Activated CD4-positive, alpha-beta T cell treated with anti-CD3 and anti-CD28 coated beads for 36 hours (primary cell): ENCODE measurements around the gene MEI1. TPM values are rescaled to one million over a fixed set of nuclear protein-coding genes. Genes with fewer than 3 reads are reported as not detected.
"Not testable (repeated sequence)": the region's sequence is repeated elsewhere in the genome, so short reads cannot be mapped to it uniquely, and the experiment has no call there.

Source experiments
- ATAC-seq: fragments of 200-7000 bp; cut with Tn5 transposase; one replicate; pipeline ENCODE4 v1.10.0; 2021; ENCODE audit warnings: mild to moderate bottlenecking, moderate library complexity
- CTCF ChIA-PET: fragments of 350-600 bp; sonication (Branson Sonifier 250); formaldehyde crosslinking; loops from one replicate; lab custom pipeline; 2021; ENCODE audit warnings: antibody characterized with exemption; lab: Charles Lee
- POLR2A ChIA-PET: fragments of 350-600 bp; sonication (Branson Sonifier 250); formaldehyde crosslinking; loops from one replicate; lab custom pipeline; 2021; ENCODE audit warnings: antibody characterized with exemption, inconsistent platforms; lab: Charles Lee
- DNase-seq: peaks from one replicate; pipeline ENCODE4 v3.0.0-alpha.2; 2020
- H3K27ac Mint-ChIP-seq: one replicate; pipeline ENCODE4 v1.8.0; 2021; ENCODE audit warnings: mixed read lengths
- H3K27me3 Mint-ChIP-seq: one replicate; pipeline ENCODE4 v1.8.0; 2021; ENCODE audit warnings: mixed read lengths
- H3K36me3 Mint-ChIP-seq: one replicate; pipeline ENCODE4 v1.8.0; 2021; ENCODE audit warnings: low read depth, mixed read lengths
- H3K4me1 Mint-ChIP-seq: one replicate; pipeline ENCODE4 v1.8.0; 2021; ENCODE audit warnings: mixed read lengths
- H3K4me3 Mint-ChIP-seq: one replicate; pipeline ENCODE4 v1.8.0; 2021; ENCODE audit warnings: mild to moderate bottlenecking, moderate library complexity, mixed read lengths
- H3K9me3 Mint-ChIP-seq: one replicate; pipeline ENCODE4 v1.8.0; 2021; ENCODE audit warnings: low read depth, mixed read lengths
- intact Hi-C, 2 experiments: fragments of 100-400 bp; cut with DNase I in 1 of 2; cut with micrococcal nuclease in 1 of 2; formaldehyde crosslinking; loops; one replicate each; pipeline versions ENCODE4 v1.14.2 to v1.15.1; 2022 to 2024; cut with DNase I, micrococcal nuclease
- total RNA-seq, 2 experiments: library from RNA; stranded (reverse); gene quantifications; one replicate each; pipeline ENCODE4 v1.2.3, GENCODE V29; 2021

Gene MEI1
- total RNA-seq, 2 experiments from 2014 or later: 31.5 to 36.8 TPM

GRCh38 chr22:41696703-41697102 lies 2.6 kb upstream of the MEI1 start:
- CTCF ChIA-PET: interaction anchor here (0.6 to 3.9 kb wide), 44 partner anchors 9 to 759 kb away, joined by 3 to 39 read pairs (median 4); partner anchors contain the start of genes CCDC134, CENPM, NAGA and SNU13
- ATAC-seq: no peak
- Mint-ChIP-seq H3K4me1 (peaks cover 11% of the 10 kb centered on the region), H3K9me3 (no peaks in the 10 kb centered on the region), H3K36me3 (no peaks in the 10 kb centered on the region), H3K4me3 (no peak overlapping the region), H3K27me3 (no peaks in the 10 kb centered on the region), H3K27ac (peak overlapping the region; percentile 77)
- DNase-seq: peak; percentile 13
- POLR2A ChIA-PET: interaction anchor here (0.6 to 1.1 kb wide), 3 partner anchors 109 to 166 kb away, joined by 3 to 4 read pairs (median 3); no protein-coding TSS in a partner anchor
- intact Hi-C loops: loop anchor here (1.0 to 5.0 kb wide), 7 partner anchors 85 to 261 kb away; partner anchors contain the start of gene CCDC134 (in 1 of the 2)

GRCh38 chr22:41697126-41697775 lies 2.1 kb upstream of the MEI1 start:
- Mint-ChIP-seq H3K27ac (peak overlapping the region; percentile 77), H3K36me3 (no peaks in the 10 kb centered on the region), H3K4me3 (no peak overlapping the region), H3K27me3 (no peaks in the 10 kb centered on the region), H3K9me3 (no peaks in the 10 kb centered on the region), H3K4me1 (peaks cover 11% of the 10 kb centered on the region)
- ChIA-PET CTCF (interaction anchor here (0.5 to 3.9 kb wide), 62 partner anchors 10 to 758 kb away, joined by 3 to 39 read pairs (median 4); partner anchors contain the start of genes CCDC134, CENPM, NAGA and SNU13), POLR2A (interaction anchor here (0.6 to 1.3 kb wide), 8 partner anchors 9 to 270 kb away, joined by 3 to 8 read pairs (median 4); partner anchors contain the start of genes CCDC134, CENPM and SNU13)
- intact Hi-C loops: loop anchor here (1.0 to 5.0 kb wide), 7 partner anchors 84 to 260 kb away; partner anchors contain the start of gene CCDC134 (in 1 of the 2)
- DNase-seq (peak; percentile 96), ATAC-seq (peak; percentile 79)

- POLR2A ChIA-PET: no interaction called here
These were observed 733 bp downstream of the MEI1 start for GRCh38 chr22:41700108-41700364.

GRCh38 chr22:41702763-41703162 lies 3.5 kb downstream of the MEI1 start:
- H3K4me3 Mint-ChIP-seq: no peak overlapping the region
- no peak for ATAC-seq
- H3K27me3 Mint-ChIP-seq: no peaks in the 10 kb centered on the region
- intact Hi-C loops: no loop called here
- DNase-seq: no peak
- no peak overlapping the region for H3K27ac Mint-ChIP-seq
- ChIA-PET POLR2A (interaction anchor here (0.7 kb wide), 1 partner anchor 639 kb away, joined by 3 read pairs; no protein-coding TSS in a partner anchor), CTCF (interaction anchor here (0.6 kb wide), 1 partner anchor 26 kb away, joined by 3 read pairs; no protein-coding TSS in a partner anchor)
- no peaks in the 10 kb centered on the region for H3K9me3 Mint-ChIP-seq
- H3K4me1 Mint-ChIP-seq: peaks cover 3% of the 10 kb centered on the region
- H3K36me3 Mint-ChIP-seq: no peaks in the 10 kb centered on the region

More at GRCh38 chr22:41700108-41700364, 733 bp downstream of the MEI1 start:
- Mint-ChIP-seq H3K4me1 (peaks cover 11% of the 10 kb centered on the region), H3K36me3 (no peaks in the 10 kb centered on the region), H3K4me3 (no peak overlapping the region), H3K9me3 (no peaks in the 10 kb centered on the region), H3K27me3 (no peaks in the 10 kb centered on the region), H3K27ac (no peak overlapping the region)
- ATAC-seq: no peak
- no peak for DNase-seq
- CTCF ChIA-PET: interaction anchor here (0.6 to 3.9 kb wide), 2 partner anchors 167 to 240 kb away, joined by 3 to 30 read pairs; no protein-coding TSS in a partner anchor
- intact Hi-C loops: no loop called here

GRCh38 chr22:41709341-41709740 lies 10.0 kb downstream of the MEI1 start:
- CTCF ChIA-PET: no interaction called here
- POLR2A ChIA-PET: no interaction called here
- H3K9me3 Mint-ChIP-seq: no peaks in the 10 kb centered on the region

GRCh38 chr22:41713004-41713403 lies 13.7 kb downstream of the MEI1 start:
- CTCF ChIA-PET: interaction anchor here (2.3 to 4.3 kb wide), 2 partner anchors 15 to 34 kb away, joined by 10 to 31 read pairs; partner anchors contain the start of gene MEI1
- POLR2A ChIA-PET: no interaction called here
- no peaks in the 10 kb centered on the region for H3K9me3 Mint-ChIP-seq
- no peaks in the 10 kb centered on the region for H3K27me3 Mint-ChIP-seq
- ATAC-seq: no peak
- no peak overlapping the region for H3K27ac Mint-ChIP-seq
- H3K4me3 Mint-ChIP-seq: no peak overlapping the region
- no peaks in the 10 kb centered on the region for H3K36me3 Mint-ChIP-seq
- H3K4me1 Mint-ChIP-seq: no peaks in the 10 kb centered on the region
- DNase-seq: no peak
- intact Hi-C loops: no loop called here

More at GRCh38 chr22:41709341-41709740, 10.0 kb downstream of the MEI1 start:
- H3K27ac Mint-ChIP-seq: no peak overlapping the region
- intact Hi-C loops: no loop called here
- H3K36me3 Mint-ChIP-seq: no peaks in the 10 kb centered on the region
- H3K4me3 Mint-ChIP-seq: no peak overlapping the region
- ATAC-seq: no peak
- DNase-seq: no peak
- no peaks in the 10 kb centered on the region for H3K4me1 Mint-ChIP-seq
- no peaks in the 10 kb centered on the region for H3K27me3 Mint-ChIP-seq

- no peaks in the 10 kb centered on the region for H3K36me3 Mint-ChIP-seq
- ATAC-seq: no peak
- CTCF ChIA-PET: no interaction called here
- POLR2A ChIA-PET: no interaction called here
- H3K9me3 Mint-ChIP-seq: no peaks in the 10 kb centered on the region
- DNase-seq: no peak
- no peaks in the 10 kb centered on the region for H3K4me1 Mint-ChIP-seq
- no peaks in the 10 kb centered on the region for H3K27me3 Mint-ChIP-seq
- no peak overlapping the region for H3K4me3 Mint-ChIP-seq
- intact Hi-C loops: no loop called here
- H3K27ac Mint-ChIP-seq: no peak overlapping the region
These were observed 23.2 kb downstream of the MEI1 start for GRCh38 chr22:41722496-41722895.

GRCh38 chr22:41725510-41726110 lies 26.3 kb downstream of the MEI1 start:
- H3K9me3 Mint-ChIP-seq: no peaks in the 10 kb centered on the region
- intact Hi-C loops: no loop called here
- ChIA-PET POLR2A (interaction anchor here (0.5 kb wide), 1 partner anchor 37 kb away, joined by 4 read pairs; no protein-coding TSS in a partner anchor), CTCF (interaction anchor here (0.5 to 2.0 kb wide), 6 partner anchors 10 to 364 kb away, joined by 3 to 6 read pairs (median 6); no protein-coding TSS in a partner anchor)
- no peaks in the 10 kb centered on the region for H3K4me1 Mint-ChIP-seq
- H3K27ac Mint-ChIP-seq: no peak overlapping the region
- H3K36me3 Mint-ChIP-seq: no peaks in the 10 kb centered on the region
- ATAC-seq (no peak), DNase-seq (no peak)
- H3K27me3 Mint-ChIP-seq: no peaks in the 10 kb centered on the region
- no peak overlapping the region for H3K4me3 Mint-ChIP-seq

GRCh38 chr22:41731609-41732008 lies 32.3 kb downstream of the MEI1 start:
- Mint-ChIP-seq H3K36me3 (no peaks in the 10 kb centered on the region), H3K27me3 (no peaks in the 10 kb centered on the region), H3K4me3 (no peak overlapping the region), H3K4me1 (no peaks in the 10 kb centered on the region), H3K27ac (no peak overlapping the region), H3K9me3 (no peaks in the 10 kb centered on the region)
- intact Hi-C loops: no loop called here
- no peak for ATAC-seq
- ChIA-PET POLR2A (no interaction called here), CTCF (interaction anchor here (1.3 kb wide), 1 partner anchor 35 kb away, joined by 4 read pairs; no protein-coding TSS in a partner anchor)
- no peak for DNase-seq

GRCh38 chr22:41732096-41732772 lies 32.9 kb downstream of the MEI1 start:
- POLR2A ChIA-PET: no interaction called here
- intact Hi-C loops: no loop called here
- no peak for DNase-seq
- H3K4me1 Mint-ChIP-seq: no peaks in the 10 kb centered on the region
- no peak for ATAC-seq
- H3K27ac Mint-ChIP-seq: no peak overlapping the region
- H3K36me3 Mint-ChIP-seq: no peaks in the 10 kb centered on the region
- CTCF ChIA-PET: interaction anchor here (1.3 kb wide), 1 partner anchor 35 kb away, joined by 4 read pairs; no protein-coding TSS in a partner anchor
- no peaks in the 10 kb centered on the region for H3K9me3 Mint-ChIP-seq
- no peak overlapping the region for H3K4me3 Mint-ChIP-seq
- no peaks in the 10 kb centered on the region for H3K27me3 Mint-ChIP-seq

- H3K27me3 Mint-ChIP-seq, H3K36me3 Mint-ChIP-seq, H3K4me1 Mint-ChIP-seq, H3K4me3 Mint-ChIP-seq, intact Hi-C loops, H3K9me3 Mint-ChIP-seq, ATAC-seq, DNase-seq, H3K27ac Mint-ChIP-seq, POLR2A ChIA-PET, CTCF ChIA-PET: not testable (repeated sequence)
These were observed 33.9 kb downstream of the MEI1 start for GRCh38 chr22:41733241-41733640.
